HG03469 (cell line): Measurements from ENCODE around the gene KRT36.

Experiments used
- ATAC-seq: cut with Tn5 transposase; IDR thresholded peaks from one replicate; pipeline ENCODE4 v1.9.1; 2021; ENCODE audit warnings: mild to moderate bottlenecking, moderate library complexity, moderate number of reproducible peaks; ENCODE audit not compliant: unreplicated experiment

KRT36 gene

DNA sequence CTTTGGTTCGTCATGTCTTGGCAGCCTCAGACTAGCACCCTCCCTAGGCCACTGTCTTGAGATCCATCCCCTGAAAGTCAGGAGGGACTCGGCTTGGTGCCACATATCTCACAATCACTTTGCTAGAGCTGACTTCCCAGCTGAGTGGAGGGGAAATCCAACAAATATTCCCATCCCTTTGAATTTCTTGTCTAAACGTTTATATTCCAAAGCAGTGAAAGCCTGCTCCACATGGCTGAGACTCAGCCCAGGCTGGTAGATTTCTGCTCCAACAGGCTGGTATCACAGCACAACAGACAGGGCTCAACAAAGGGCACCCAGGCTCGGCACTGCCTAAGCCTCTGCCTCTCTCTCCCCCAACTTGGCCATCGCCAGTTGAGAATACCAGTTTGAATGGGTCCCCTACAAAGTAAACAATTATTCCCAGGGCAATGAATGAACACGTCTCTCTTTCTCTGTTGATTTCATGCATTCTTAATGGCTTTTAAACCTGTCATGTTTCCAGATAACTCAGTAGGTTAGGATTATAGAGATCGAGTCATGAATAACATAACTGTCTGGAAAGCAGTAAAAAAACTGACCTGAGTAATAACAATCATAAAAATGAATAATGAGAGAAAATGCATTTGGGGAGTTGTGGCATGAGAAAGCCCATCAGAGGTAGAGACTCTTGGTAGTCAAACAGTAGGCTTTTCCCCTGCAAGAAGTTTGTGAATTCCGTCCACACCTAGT, 14.7 kb upstream of the KRT36 start:
- ATAC-seq: no peak

DNA sequence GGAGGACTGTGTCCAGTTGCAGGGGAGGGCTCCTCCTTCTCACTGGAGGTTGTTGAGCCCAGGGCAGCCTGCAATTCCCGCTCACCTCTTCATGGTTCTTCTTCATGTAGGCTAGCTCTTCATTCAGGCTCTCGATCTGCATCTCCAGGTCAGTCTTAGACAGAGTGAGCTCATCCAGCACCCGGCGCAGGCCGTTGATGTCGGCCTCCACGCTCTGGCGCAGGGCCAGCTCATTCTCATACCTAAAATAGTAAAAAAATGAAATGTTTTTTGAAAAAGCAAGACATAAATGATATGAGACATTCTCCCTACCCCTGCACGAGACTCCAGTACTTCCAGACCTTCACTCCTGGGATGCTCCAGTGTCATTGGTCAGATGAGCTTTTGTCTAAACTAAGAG, 13.5 kb upstream of the KRT36 start:
- no peak for ATAC-seq

DNA sequence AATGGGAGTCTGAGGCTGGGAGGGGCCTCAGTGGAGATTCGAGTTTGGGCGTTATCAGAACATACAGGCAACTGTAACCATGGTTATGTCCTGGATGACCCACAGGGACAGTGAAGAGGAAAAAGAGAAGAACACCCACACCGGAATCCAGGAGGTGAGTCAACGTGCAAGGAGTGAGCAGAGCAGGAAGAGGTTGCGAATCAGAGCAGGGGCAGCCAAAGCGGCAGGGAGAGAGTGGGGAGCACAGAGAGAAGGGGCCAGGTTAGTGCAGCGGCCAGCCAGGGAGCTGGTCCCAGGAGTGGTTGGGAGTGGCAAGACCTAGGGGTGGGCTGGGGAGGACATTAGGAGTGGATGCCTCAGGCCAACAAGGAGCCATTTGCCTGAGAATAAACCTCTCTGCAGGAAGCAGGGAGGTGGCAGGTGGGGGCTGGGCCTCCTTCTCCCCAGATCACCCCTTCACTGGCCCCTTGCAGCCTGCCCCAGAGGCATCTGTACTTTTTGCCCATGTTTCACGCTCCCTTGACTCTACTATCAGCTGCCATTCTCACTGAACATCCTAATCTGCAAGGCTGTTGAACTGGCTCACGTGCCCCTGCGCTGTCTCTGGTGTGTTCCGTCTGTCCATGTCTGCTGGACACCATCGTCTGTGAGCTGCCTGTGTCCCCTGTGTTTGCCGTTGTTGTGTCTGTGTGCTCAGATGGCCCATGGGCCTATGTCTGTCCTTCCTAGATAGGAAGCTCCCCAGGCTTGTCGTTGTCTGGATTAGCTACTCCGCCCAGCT, 10.6 kb upstream of the KRT36 start:
- no peak for ATAC-seq

DNA sequence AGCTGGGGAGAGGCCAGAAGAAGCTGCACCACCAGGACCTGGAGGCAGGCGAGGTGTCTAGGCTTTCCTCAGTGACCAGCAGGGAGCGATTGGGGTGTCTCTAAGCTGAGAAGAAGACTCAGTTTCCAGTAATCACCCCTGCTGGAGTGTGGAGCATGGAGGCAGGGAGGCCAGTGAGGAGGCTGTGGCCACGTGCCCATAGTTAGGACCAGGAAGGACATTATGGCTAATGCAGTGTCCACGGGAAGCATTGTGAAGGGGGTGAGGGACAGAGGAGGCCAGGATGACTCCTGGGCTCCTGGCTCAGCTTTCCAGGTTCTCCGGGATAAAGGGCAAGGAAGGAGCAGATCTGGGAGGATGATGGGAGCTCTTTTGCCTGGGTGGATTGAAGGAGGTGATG, 10.0 kb upstream of the KRT36 start:
- no peak for ATAC-seq

DNA sequence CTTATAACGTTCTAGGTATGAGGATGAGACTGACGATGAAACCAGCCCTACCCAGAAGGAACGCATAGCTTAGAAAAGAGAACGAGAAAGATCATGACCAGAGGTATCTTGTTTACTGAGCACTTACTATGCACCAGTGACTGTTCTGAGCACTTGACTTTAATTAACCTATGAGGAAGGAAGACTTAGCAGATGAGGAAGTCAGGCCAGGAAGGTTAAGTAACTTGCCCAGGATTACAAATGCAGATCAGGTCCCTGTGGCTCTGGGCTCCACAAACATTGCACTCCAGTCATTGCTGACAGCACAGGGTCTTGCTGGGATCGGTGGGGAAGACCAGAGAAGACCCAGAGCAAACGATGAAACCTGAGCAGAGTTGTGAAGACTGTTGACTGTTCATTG, 8.6 kb upstream of the KRT36 start:
- no peak for ATAC-seq

DNA sequence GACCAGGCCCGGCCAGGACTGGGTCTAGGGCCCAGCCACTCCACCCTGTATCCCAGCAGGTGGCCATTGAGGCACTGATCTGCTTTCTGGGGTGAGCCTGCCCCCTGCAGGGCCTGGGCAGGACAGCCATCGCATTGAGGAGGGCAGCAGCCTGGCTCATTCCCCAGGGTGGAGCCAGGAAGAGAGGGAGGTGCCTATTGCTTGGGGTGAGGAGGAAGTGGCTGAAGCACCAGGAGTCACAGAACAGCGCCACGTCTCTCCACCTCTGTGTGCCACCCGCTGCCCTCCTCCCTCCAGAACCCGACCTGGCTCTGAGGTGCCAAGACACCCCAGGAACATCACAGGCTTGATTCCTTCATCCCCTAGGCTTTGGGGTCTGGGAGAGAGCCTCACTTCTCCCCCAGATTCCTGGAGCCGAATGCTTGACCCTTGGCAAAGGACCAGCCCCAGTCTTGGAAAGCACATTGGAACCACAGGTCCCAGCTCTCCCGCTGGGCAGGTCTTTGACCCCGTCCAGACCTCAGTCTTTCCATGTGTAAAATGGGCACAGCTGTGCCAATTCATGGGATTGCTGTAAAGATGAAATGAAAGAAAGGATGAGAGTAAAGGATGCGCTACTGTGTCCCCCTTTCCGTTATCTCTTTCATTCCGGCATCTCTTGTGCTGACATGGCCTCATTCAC, 7.2 kb upstream of the KRT36 start:
- ATAC-seq: no peak

DNA sequence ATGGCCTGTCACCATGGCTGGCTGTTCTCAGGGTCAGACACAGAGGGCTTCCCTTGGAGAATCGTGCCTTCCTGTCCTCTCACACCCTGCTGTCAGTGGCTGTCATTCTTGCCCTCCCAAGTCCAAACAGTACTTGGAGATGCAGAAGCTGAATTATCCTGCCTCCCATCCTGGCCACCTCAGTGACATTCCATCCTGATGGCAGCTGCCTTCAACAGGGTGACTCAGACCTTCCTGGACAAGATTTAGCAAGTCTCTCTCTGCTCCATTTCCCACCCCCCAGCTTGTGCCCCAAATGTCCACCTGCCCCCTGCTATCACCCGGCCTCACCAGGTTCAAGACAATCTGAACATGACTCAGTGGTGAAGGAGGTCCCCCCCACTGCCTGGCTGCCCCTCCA, 4.8 kb upstream of the KRT36 start:
- ATAC-seq: no peak

DNA sequence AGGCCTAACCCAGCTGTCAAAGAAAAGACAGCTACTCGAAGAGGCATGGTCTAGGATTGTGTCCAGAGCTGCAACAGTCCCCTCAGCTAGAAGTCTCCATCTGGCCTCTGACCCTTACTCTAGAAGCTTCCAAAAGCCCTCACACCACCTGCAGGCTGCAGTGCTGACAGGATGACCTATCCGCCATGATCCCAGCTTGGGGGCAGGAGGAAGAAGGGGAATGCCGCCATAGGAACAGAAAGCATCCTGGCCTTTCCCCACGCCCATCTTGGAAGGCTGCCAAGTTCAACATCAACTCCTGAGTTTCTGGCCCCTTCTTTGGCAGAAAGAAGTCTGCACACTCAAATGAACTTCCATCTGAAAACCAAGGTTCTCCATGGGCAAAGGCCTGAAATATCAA, 3.1 kb upstream of the KRT36 start:
- ATAC-seq: no peak

DNA sequence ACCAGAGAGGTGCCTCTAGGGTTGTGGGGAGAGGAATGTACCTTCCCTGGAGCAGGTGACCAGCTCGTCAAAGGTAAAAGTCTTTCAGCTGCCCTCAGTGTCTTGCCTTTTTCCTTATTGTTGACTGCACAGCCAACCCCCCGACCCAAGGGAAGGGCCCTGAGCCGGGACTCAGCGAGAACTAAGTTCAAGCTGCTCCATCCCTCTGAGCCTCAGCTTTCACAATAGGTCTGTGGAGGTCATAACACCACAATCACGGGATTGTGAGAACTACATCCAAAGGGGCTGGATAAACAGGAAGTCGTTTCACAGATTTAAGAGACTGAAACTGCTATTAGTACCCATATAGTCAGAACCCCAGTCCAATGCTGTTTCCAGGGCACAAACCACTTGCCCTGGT, 2.6 kb upstream of the KRT36 start:
- no peak for ATAC-seq

DNA sequence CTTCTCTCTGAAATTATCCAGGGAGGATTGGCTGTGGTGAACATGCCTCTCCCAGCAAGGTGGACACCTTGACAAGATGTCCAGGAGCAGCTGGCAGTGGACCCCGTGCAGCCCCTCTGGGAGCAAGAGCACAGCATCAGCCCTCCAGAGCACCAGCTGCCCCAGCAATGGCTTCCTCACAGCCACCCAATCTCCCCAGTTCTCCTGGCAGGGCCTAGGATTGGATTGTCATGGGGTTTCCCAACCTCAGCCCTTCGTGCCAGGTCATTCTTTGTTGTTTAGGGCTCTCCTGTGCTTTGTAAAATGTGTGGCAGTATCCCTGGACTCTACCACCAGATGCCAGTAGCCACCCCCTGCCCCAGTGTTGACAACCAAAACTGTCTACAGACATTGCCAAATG, 1.8 kb upstream of the KRT36 start:
- ATAC-seq: no peak

DNA sequence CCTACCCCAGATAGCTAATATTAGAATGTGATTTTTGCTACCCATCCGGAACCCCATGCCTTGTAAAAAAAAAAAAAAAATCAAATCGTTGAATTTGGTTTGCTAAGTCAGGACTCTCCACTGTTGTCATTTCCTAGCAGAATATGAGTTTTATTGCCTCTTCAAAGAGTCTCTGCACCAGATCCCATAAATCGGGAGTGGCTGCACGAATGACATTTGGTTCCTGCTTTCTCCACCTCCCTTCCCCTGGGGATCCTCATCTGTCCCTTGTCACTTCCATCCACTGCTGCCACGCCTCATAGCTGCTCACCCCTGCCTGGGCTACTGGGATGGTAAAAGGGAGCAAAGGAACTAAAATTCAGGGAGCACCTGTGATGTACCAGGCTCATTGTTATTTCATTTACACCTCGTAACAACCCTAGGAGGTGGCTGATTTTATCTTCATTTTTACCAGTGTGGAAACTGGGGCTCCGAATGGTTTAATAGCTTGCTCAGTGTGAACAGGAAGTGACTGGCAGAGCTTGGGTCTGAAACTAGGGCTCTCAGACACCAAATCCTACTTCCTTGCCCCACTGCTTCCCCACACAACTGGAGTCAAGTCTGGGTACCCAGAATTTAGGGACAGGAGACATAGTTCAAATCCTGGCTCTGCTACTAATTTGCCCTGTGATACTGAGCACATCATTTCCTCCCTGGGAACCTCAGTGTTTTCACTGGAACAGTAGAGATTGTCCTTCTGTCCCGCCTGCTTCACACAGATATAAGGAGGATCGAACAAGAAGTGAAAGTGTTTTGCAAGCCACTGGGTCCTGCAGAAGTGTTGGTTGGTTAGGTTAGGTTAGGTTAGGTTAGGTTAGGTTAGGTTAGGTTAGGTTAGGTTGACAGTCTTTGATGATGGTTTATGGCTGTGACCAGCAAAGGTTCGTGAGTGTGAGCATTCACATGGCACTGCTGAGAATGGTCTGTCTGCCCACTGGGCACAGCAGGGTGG, 585 bp upstream of the KRT36 start:
- no peak for ATAC-seq

DNA sequence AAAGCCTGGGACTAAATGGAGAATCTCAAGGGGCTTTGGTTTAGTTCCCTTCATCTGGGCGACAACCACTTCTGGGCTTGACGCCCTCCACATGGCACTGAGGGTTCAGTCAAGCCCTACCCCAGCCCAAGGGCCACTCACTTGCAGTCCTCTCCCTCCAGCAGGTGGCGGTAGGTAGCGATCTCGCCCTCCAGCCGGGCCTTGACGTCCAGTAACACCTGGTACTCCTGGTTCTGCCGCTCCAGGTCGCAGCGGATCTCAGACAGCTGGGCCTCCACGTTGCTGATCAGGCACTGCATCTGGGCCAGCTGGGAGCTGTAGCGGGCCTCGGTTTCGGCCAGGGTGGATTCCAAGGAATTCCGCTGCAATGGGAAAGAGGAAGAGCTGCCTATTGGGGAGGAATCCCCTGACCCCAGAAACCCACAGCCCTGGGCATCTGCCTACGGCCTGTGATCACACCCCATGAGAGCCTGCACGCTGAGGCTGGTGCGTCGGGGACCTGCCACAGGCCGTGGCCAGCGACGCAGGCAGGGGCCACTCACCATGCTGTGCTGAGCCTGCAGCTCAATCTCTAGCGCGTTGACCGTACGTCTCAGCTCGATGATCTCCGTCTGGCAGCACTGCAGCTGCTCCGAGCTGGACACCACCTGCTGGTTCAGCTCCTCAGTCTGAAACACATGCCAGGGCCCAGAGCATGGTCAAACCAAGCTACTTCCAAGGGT, 2.7 kb downstream of the KRT36 start:
- ATAC-seq: no peak

DNA sequence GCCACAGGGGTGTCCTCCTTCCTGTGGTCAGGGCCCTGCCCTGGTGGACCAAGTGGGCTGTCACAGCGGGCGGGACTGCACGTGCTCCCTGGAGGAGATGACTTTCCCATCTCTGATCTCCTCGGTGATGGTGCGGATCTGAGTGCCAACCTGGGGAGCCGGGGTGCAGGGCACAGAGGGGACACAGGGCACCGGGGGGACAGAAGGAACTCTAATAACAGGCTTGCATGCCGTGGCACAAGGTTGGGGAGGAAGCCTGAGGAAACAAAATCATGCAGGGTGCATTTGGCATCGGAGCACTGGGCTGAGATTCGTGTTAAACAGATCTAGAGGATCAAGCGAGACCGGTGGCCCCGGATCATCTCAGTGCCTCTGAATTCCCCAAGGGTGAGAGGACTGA, 3.4 kb downstream of the KRT36 start:
- no peak for ATAC-seq

DNA sequence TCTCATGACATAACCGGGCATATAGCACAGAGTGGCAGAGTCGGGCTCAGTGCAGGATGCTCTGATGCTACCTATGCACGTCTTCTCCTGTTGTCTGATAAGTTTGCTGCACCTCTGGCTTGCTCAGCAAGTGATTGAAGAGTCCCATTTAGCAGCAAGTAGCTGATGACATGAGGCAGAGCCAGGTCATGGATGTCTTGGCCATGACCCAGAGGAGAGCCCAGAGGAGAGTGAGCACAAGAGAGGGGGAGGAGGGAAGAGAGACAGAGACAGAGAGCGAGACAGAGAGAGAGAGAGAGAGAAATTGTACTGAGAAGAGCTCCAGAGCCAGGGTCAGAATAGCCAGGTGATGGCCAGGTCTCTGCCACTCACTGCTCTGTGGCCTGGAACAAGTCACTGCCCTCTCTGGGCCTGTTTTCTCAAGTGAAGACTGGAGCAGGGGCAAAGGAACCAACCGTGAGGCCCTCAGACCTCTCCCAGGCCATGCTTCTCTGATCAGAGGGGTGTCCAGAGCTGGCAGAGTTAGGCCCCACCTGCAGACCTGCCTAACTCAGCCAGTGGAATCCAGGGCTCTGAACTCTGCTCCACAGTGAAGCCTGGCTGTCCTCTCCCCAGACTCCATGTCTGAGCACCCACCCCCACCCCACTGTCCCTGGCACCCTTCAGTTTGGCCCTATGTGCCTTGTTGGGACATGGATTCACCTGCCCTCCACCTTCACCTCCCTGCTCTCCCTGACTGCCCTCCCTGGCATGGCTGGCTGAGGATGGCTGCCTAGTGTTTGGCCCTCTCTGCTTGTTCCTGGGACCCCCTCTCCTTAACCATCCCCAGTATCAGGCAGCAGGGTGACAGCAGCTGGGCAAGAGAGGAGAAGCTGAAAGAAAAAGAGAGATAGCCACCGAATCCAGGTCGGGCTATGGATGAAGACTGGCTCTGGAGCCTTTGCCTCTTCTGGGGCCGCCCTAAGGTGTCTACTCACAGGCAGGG, 4.5 kb downstream of the KRT36 start:
- ATAC-seq: no peak

DNA sequence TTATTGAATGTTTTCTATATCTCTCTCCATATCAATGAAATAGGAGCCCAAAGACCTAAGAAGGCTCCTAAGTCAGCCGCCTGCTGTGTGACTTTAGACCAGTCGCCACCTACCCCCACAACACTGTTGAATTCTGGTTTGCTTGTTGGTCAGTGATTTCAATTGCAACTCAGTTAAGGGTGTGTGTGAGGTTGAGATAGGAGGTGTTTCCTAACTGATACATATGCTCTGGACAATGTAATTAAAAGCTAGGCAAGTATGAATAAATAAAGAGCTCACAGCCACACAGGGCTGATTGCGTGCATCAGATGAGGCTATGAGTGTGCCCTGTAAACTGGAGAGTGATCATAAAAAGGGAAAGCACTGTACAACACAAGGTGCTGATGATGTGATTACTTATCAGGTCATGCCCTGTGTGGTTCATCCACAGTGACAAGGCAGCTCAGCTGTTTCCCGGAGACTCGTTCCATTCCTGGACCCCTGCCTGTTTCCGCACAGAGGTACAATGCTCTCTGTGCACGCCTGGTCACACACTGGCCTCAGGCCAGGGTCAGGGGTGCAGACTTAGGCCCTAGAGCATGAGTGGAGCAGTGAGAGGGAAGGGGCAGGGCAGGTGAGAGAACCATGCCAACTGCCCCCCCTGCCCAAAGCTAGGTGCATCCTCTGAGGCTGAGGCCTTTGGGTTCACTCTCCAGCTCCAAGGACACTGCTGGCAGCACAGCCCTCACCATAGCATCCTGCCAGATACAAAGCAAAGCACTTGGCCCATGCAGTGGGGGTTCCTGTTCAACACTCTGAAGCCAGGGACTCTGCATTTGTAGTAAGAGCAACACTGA, 5.5 kb downstream of the KRT36 start:
- no peak for ATAC-seq

DNA sequence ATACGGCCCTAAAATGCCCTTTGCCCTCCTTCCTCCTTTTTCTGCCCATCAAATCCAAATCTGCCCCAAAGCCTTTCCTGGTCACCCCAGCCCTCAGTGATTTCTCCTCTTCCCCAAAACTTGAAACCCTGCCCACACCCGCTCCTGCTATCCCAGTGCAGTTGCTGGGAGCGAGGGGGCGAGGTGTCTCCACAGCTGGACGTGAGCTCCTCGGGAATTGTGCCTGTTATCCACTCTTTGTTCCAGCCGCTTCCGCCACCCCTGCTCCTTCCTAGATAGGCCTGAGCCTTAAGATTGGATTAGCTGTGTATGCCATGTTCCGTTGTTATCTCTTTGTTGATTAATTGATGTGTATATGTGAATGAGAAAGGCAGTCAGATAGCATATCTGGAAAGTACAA, 6.2 kb downstream of the KRT36 start:
- ATAC-seq: no peak

DNA sequence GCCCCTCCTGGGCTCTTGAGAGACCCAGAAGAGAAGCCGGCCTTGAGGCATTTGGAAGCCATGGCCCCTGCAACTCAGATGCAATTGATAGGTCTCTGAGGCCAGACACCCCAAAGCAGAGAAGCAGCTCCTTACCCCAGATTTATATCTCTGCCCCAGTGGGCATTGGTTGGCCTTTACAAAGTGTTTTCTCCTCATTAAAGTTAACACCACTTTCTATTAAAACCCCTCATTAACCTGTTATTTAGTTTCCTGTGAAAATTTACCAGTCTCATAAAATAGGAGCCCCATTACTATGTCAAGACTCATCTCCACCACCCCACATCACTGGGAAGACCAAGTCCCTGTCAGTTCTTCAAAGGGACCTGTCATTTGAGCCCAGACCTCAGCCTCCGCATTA, 8.7 kb downstream of the KRT36 start, which contains the start of gene KRT35:
KRT35 (minus strand) TSS at position 116 of the 400 bp plus-strand sequence; CDS start at position 62, 54 bp downstream.
- ATAC-seq: no peak

DNA sequence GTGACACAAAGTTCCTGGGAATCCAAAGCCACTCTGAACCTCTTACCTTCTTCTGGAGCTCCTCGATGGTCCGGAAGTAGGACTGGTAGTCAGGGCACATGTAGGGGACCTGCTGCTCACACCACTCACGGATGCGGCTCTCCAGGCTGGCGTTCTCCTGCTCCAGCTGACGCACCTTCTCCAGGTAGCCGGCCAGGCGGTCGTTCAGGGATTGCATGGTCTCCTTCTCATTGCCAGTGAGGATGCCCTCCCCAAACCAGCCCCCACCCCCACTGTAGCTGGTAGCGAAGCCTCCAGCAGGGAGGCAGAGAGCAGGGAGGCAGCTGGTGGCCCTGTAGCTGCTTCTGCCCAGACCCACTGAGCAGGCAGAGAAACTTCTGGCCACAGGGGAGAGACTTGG, 9.1 kb downstream of the KRT36 start:
- no peak for ATAC-seq
